HEK293T (cell line): ENCODE measurements around the gene RPSA.

Source experiments
- CTCF ChIA-PET: fragments of 350-600 bp; formaldehyde crosslinking; extraction: SDS; loops from one replicate; lab custom pipeline; 2021; ENCODE audit warnings: antibody characterized with exemption, inconsistent platforms; lab: Yijun Ruan, JAX
- POLR2A ChIA-PET: fragments of 350-600 bp; formaldehyde crosslinking; extraction: SDS; loops from one replicate; lab custom pipeline; 2020; ENCODE audit warnings: antibody characterized with exemption, inconsistent platforms; lab: Yijun Ruan, JAX
- DNase-seq: peaks from one replicate; pipeline ENCODE4 v3.0.0; 2012; ENCODE audit warnings: mixed read lengths; ENCODE audit errors: extremely low spot score
- ARNT ChIP-seq: fragments of 450-650 bp; IDR thresholded peaks from 2 replicates; pipeline ENCODE4 v1.6.1; 2017; ENCODE audit warnings: mild to moderate bottlenecking
- BHLHE40 ChIP-seq: fragments of 450-650 bp; IDR thresholded peaks from 2 replicates; pipeline ENCODE4 v1.6.1; 2016; ENCODE audit warnings: mild to moderate bottlenecking, moderate library complexity, borderline replicate concordance
- CTBP1 ChIP-seq: fragments of 450-650 bp; IDR thresholded peaks from 2 replicates; pipeline ENCODE4 v1.6.1; 2016; ENCODE audit warnings: borderline replicate concordance
- ELF4 ChIP-seq: fragments of 450-650 bp; IDR thresholded peaks from 2 replicates; pipeline ENCODE4 v1.6.1; 2017; ENCODE audit warnings: antibody characterized with exemption
- FOXA1 ChIP-seq: fragments of 450-650 bp; IDR thresholded peaks from 2 replicates; pipeline ENCODE4 v1.6.1; 2016; ENCODE audit warnings: mild to moderate bottlenecking
- FOXK2 ChIP-seq: fragments of 450-650 bp; IDR thresholded peaks from 2 replicates; pipeline ENCODE4 v1.6.1; 2016; ENCODE audit warnings: mild to moderate bottlenecking
- FOXM1 ChIP-seq: fragments of 450-650 bp; IDR thresholded peaks from 2 replicates; pipeline ENCODE4 v1.6.1; 2017; ENCODE audit warnings: mild to moderate bottlenecking, borderline replicate concordance
- HDGF ChIP-seq: fragments of 450-650 bp; IDR thresholded peaks from 2 replicates; pipeline ENCODE4 v1.6.1; 2017; ENCODE audit warnings: antibody characterized with exemption, borderline replicate concordance
- L3MBTL2 ChIP-seq: fragments of 450-650 bp; conservative IDR thresholded peaks from 2 replicates; pipeline ENCODE4 v1.6.1; 2016; ENCODE audit warnings: mild to moderate bottlenecking
- LEF1 ChIP-seq: fragments of 450-650 bp; IDR thresholded peaks from 2 replicates; pipeline ENCODE4 v1.6.1; 2017; ENCODE audit warnings: mild to moderate bottlenecking, borderline replicate concordance
- NFRKB ChIP-seq: fragments of 450-650 bp; IDR thresholded peaks from 2 replicates; pipeline ENCODE4 v1.6.1; 2016; ENCODE audit warnings: mild to moderate bottlenecking, moderate library complexity
- PKNOX1 ChIP-seq: fragments of 450-650 bp; IDR thresholded peaks from 2 replicates; pipeline ENCODE4 v1.6.1; 2016
- SP1 ChIP-seq: fragments of 450-650 bp; IDR thresholded peaks from 2 replicates; pipeline ENCODE4 v1.6.1; 2017
- SUZ12 ChIP-seq: fragments of 450-650 bp; IDR thresholded peaks from 2 replicates; pipeline ENCODE4 v1.6.1; 2016; ENCODE audit warnings: mild to moderate bottlenecking
- TARDBP ChIP-seq: fragments of 450-650 bp; IDR thresholded peaks from 2 replicates; pipeline ENCODE4 v1.6.1; 2016
- ZNF384 ChIP-seq: fragments of 450-650 bp; IDR thresholded peaks from 2 replicates; pipeline ENCODE4 v1.6.1; 2016

RPSA gene

GRCh38 chr3:39398700-39399099 is 7.8 kb upstream of the RPSA start:
- ChIA-PET CTCF (no interaction called here), POLR2A (interaction anchor here (2.8 kb wide), 1 partner anchor 7 kb away, joined by 9 read pairs; the partner anchor contains the start of gene RPSA)
- DNase-seq = no peak
- TF ChIP-seq ZNF384 = no peak
- TF ChIP-seq L3MBTL2 = no peak
- TF ChIP-seq FOXM1 = no peak
- TF ChIP-seq ARNT = no peak
- TF ChIP-seq HDGF = no peak
- TF ChIP-seq SP1 = no peak
- no peak for TF ChIP-seq ELF4
- no peak for TF ChIP-seq PKNOX1
- TF ChIP-seq FOXA1 = no peak
- TF ChIP-seq TARDBP = no peak
- TF ChIP-seq NFRKB = no peak
- TF ChIP-seq BHLHE40 = no peak
- no peak for TF ChIP-seq SUZ12
- TF ChIP-seq CTBP1 = no peak
- no peak for TF ChIP-seq LEF1
- no peak for TF ChIP-seq FOXK2

GRCh38 chr3:39401983-39402382 is 4.5 kb upstream of the RPSA start:
- CTCF ChIA-PET = interaction anchor here (0.9 kb wide), 1 partner anchor 41 kb away, joined by 3 read pairs; no protein-coding TSS in a partner anchor
- POLR2A ChIA-PET = no interaction called here
- TF ChIP-seq FOXK2 (no peak), PKNOX1 (no peak), HDGF (no peak), ARNT (no peak), L3MBTL2 (no peak), TARDBP (no peak), SP1 (no peak), LEF1 (no peak), ELF4 (no peak), CTBP1 (no peak), FOXA1 (no peak), BHLHE40 (no peak), NFRKB (no peak), FOXM1 (no peak)
- DNase-seq = no peak

GRCh38 chr3:39404943-39405686 is 1.4 kb upstream of the RPSA start:
- ChIA-PET POLR2A (interaction anchor here (1.2 to 2.3 kb wide), 2 partner anchors 8 to 19 kb away, joined by 4 to 9 read pairs; no protein-coding TSS in a partner anchor), CTCF (no interaction called here)
- no peak for DNase-seq
- TF ChIP-seq SUZ12 (no peak), TARDBP (no peak), ELF4 (no peak), L3MBTL2 (no peak), PKNOX1 (no peak), FOXA1 (no peak), FOXK2 (no peak), LEF1 (no peak), NFRKB (no peak), ARNT (no peak), HDGF (no peak), SP1 (no peak), FOXM1 (no peak), ZNF384 (no peak), BHLHE40 (no peak), CTBP1 (no peak)

- ChIA-PET CTCF (no interaction called here), POLR2A (interaction anchor here (1.2 to 2.8 kb wide), 5 partner anchors 8 to 255 kb away, joined by 3 to 19 read pairs (median 4); no protein-coding TSS in a partner anchor)
- no peak for DNase-seq
- TF ChIP-seq FOXM1 (no peak), FOXA1 (no peak), FOXK2 (no peak), LEF1 (no peak), BHLHE40 (no peak), ZNF384 (no peak), NFRKB (no peak)
Measured at GRCh38 chr3:39405687-39406367, 693 bp upstream of the RPSA start.

GRCh38 chr3:39407259-39407629 is 724 bp downstream of the RPSA start:
- TF ChIP-seq SUZ12 (no peak), HDGF (no peak), ELF4 (no peak), FOXA1 (no peak), L3MBTL2 (no peak)
- DNase-seq = no peak
- ChIA-PET POLR2A (interaction anchor here (0.9 to 2.8 kb wide), 10 partner anchors 9 to 902 kb away, joined by 3 to 19 read pairs (median 4); no protein-coding TSS in a partner anchor), CTCF (no interaction called here)
